Heart left ventricle (tissue), 16 donors: ENCODE measurements around the gene STX2. TPM values are rescaled to one million over a fixed set of nuclear protein-coding genes. Genes with fewer than 3 reads are reported as not detected.

Experiments
- ATAC-seq, 4 donors: fragments of 200-7000 bp; cut with Tn5 transposase; one replicate each; pipeline ENCODE4 v1.9.1; 2020 to 2022; ENCODE audit warnings: moderate library complexity in 4 of 4, mild to moderate bottlenecking in 3 of 4, moderate number of reproducible peaks in 1 of 4
- DNase-seq, 5 donors: peaks; one replicate each; pipeline ENCODE4 v3.0.0-alpha.2; 2020
- H3K27ac ChIP-seq, 12 donors: fragments of 200-600 bp; sonication (generic) in 4 of 12; one replicate each; pipeline versions ENCODE4 v1.5.0 to v1.8.0; 2016 to 2022; ENCODE audit warnings: mild to moderate bottlenecking in 2 of 12
- H3K27me3 ChIP-seq, 9 donors: fragments of 200-600 bp; sonication (generic) in 2 of 9; one replicate each; pipeline versions ENCODE4 v1.5.1 to v1.8.0; 2016 to 2022; ENCODE audit warnings: mild to moderate bottlenecking in 3 of 9
- H3K36me3 ChIP-seq, 9 donors: fragments of 200-600 bp; sonication (generic) in 2 of 9; one replicate each; pipeline versions ENCODE4 v1.5.0 to v1.8.0; 2018 to 2022; ENCODE audit warnings: mild to moderate bottlenecking in 2 of 9
- H3K4me1 ChIP-seq, 12 donors: fragments of 200-600 bp; sonication (generic) in 4 of 12; one replicate each; pipeline versions ENCODE4 v1.5.0 to v1.8.0; 2016 to 2022; ENCODE audit warnings: mild to moderate bottlenecking in 3 of 12
- H3K4me3 ChIP-seq, 12 donors: fragments of 200-600 bp; sonication (generic) in 4 of 12; one replicate each; pipeline versions ENCODE4 v1.5.0 to v1.8.0; 2017 to 2022; ENCODE audit warnings: mild to moderate bottlenecking in 9 of 12, moderate library complexity in 4 of 12
- H3K9me3 ChIP-seq, 12 donors: fragments of 200-600 bp; sonication (generic) in 4 of 12; one replicate each; pipeline versions ENCODE4 v1.5.0 to v1.8.0; 2016 to 2022; ENCODE audit warnings: mild to moderate bottlenecking in 1 of 12
- CTCF ChIP-seq, 12 donors: fragments of 200-600 bp; sonication (generic) in 4 of 12; IDR thresholded peaks; one replicate each; pipeline versions ENCODE4 v1.5.0 to v1.8.0; 2018 to 2022; ENCODE audit warnings: antibody characterized with exemption in 12 of 12, mild to moderate bottlenecking in 5 of 12
- POLR2A ChIP-seq, 2 donors: fragments of 450-650 bp; IDR thresholded peaks; one replicate each; pipeline ENCODE4 v1.6.1; 2017; ENCODE audit warnings: antibody characterized with exemption in 2 of 2, mild to moderate bottlenecking in 2 of 2, moderate library complexity in 2 of 2
- WGBS, 4 donors: extraction: QIAGEN DNeasy Blood & Tissue Kit in 2 of 4; methylation state at CpG; one replicate each; pipeline versions ENCODE4 v1.1.5 to v1.1.7; 2013 to 2018; 5-methylcytosine and 5-hydroxymethylcytosine counted together
- intact Hi-C, 10 donors: fragments of 100-400 bp; cut with DNase I; formaldehyde crosslinking; loops; one replicate each; pipeline versions ENCODE4 v1.11.1 to v1.14.2; 2022
- polyA plus RNA-seq, 2 donors: library from polyadenylated mRNA; stranded (reverse); fragments of 200-250 nt; gene quantifications; one replicate each; pipeline ENCODE4 v1.2.3, GENCODE V29; 2013
- total RNA-seq, 9 donors: library from RNA; depleted of rRNA in 2 of 9; stranded (reverse); fragments of >200 nt in 2 of 9; fragmentation: NEBNext Ultra II Directional in 3 of 9; extraction: Animal tissue kit (Norgen Biotek cat#: 25700) in 3 of 9; gene quantifications; one replicate each; pipeline versions ENCODE4 v1.1.0 to v1.2.4, GENCODE V29; 2016 to 2023
- donor health status: ischemic (EF 13 %, LVEDD 7.1; RV severe dilation, severe dysfunction).
- donor health status: healthy with polysubstance abuse.
- donor health status: DM: no; HTN: yes; CAD: no.
- donor health status: DM: no; HTN: no; CAD: no.
- donor health status: ischemic (EF 25% LVEDD 6.9; RV normal size, moderate dysfunction).
- donor health status: ischemic (EF 25% LVEDD 5.7; RV mildly dilated, moderate dysfunction).
- donor health status: healthy.
- donor health status: DM: yes; HTN: yes; CAD: no.
- donor health status: ischemic (EF 35%, LVEDD 5.7; RV mildly dilated, moderate dysfunction).
- donor health status: nonischemic (EF 11% LVEDD 7.7; RV severe dilation, severe dysfunction).
- donor health status: DM: yes; HTN: yes; CAD: no.
- donor health status: PGD.
- donor health status: ischemic (EF 29% LVEDD 5.4; RV normal size, mild dysfunction).
- donor health status: nonischemic (EF 23%, LVEDD 6.1; RV moderate dilation, normal function).

Gene STX2
- total and polyA plus RNA-seq, 11 donors, result 6.2 to 21.8 (median 11.1) TPM

- TF ChIP-seq POLR2A (IDR thresholded peaks at IDR 0.05) (no peak), CTCF (IDR thresholded peaks at IDR 0.05) (no peak)
- Histone ChIP-seq H3K36me3 (peaks cover 0 to 82% (median 71%) of the 10 kb centered on the region in 9 donors), H3K27me3 (no peaks in the 10 kb centered on the region), H3K27ac (no peak overlapping the region), H3K4me3 (no peak overlapping the region), H3K4me1 (no peaks in the 10 kb centered on the region), H3K9me3 (no peaks in the 10 kb centered on the region)
- no peak for ATAC-seq
- WGBS, 4 donors, result 80 to 98% (median 94%) methylated on average over 6 of the region's 6 CpGs
- DNase-seq, result no peak
- intact Hi-C loops, result loop anchor here in 1 of 10 donors (10.0 kb wide), 1 partner anchor 405 kb away; no protein-coding TSS in a partner anchor
Observed at GRCh38 chr12:130809791-130810190, 29.3 kb downstream of the STX2 start.

GRCh38 chr12:130807309-130807708 lies 31.7 kb downstream of the STX2 start:
- DNase-seq (no peak), ATAC-seq (no peak)
- 94 to 96% (median 94%) methylated on average over 13 to 18 of the region's 18 CpGs for WGBS, 4 donors
- H3K27me3 ChIP-seq, result no peaks in the 10 kb centered on the region
- H3K4me1 ChIP-seq, result no peaks in the 10 kb centered on the region
- H3K36me3 ChIP-seq, result peaks cover 0 to 92% (median 89%) of the 10 kb centered on the region in 9 donors
- H3K9me3 ChIP-seq, result no peaks in the 10 kb centered on the region
- intact Hi-C loops, result no loop called here
- no peak overlapping the region for H3K4me3 ChIP-seq
- no peak for TF ChIP-seq POLR2A (IDR thresholded peaks at IDR 0.05)
- no peak overlapping the region for H3K27ac ChIP-seq

- H3K27me3 ChIP-seq, result no peaks in the 10 kb centered on the region
- TF ChIP-seq CTCF (IDR thresholded peaks at IDR 0.05) (no peak), POLR2A (IDR thresholded peaks at IDR 0.05) (no peak)
- H3K27ac ChIP-seq, result no peak overlapping the region
- DNase-seq, result no peak
- no peaks in the 10 kb centered on the region for H3K4me1 ChIP-seq
- ATAC-seq, result no peak
- intact Hi-C loops, result no loop called here
- no peaks in the 10 kb centered on the region for H3K9me3 ChIP-seq
- WGBS, 4 donors, result 96 to 99% (median 98%) methylated on average over 6 to 7 of the region's 7 CpGs
- peaks cover 0 to 93% (median 89%) of the 10 kb centered on the region in 9 donors for H3K36me3 ChIP-seq
- H3K4me3 ChIP-seq, result no peak overlapping the region
Observed at GRCh38 chr12:130806574-130806973, 32.5 kb downstream of the STX2 start.

GRCh38 chr12:130805635-130806034 lies 33.4 kb downstream of the STX2 start:
- intact Hi-C loops, result no loop called here
- H3K27ac ChIP-seq, result no peak overlapping the region
- ATAC-seq, result no peak
- H3K4me3 ChIP-seq, result no peak overlapping the region
- WGBS, 4 donors, result 87 to 94% (median 91%) methylated on average over 5 of the region's 5 CpGs
- H3K27me3 ChIP-seq, result no peaks in the 10 kb centered on the region
- no peaks in the 10 kb centered on the region for H3K9me3 ChIP-seq
- DNase-seq, result no peak
- TF ChIP-seq POLR2A (IDR thresholded peaks at IDR 0.05), result no peak
- no peak for TF ChIP-seq CTCF (IDR thresholded peaks at IDR 0.05)
- peaks cover 0 to 99% (median 93%) of the 10 kb centered on the region in 9 donors for H3K36me3 ChIP-seq
- H3K4me1 ChIP-seq, result no peaks in the 10 kb centered on the region

GRCh38 chr12:130804216-130804615 lies 34.8 kb downstream of the STX2 start:
- Histone ChIP-seq H3K27me3 (no peaks in the 10 kb centered on the region), H3K4me1 (no peaks in the 10 kb centered on the region), H3K27ac (no peak overlapping the region), H3K4me3 (no peak overlapping the region), H3K9me3 (no peaks in the 10 kb centered on the region), H3K36me3 (peaks cover 0 to 99% (median 93%) of the 10 kb centered on the region in 9 donors)
- ATAC-seq (no peak), DNase-seq (no peak)
- intact Hi-C loops, result no loop called here
- WGBS, 4 donors, result 95 to 96% (median 95%) methylated on average over 14 of the region's 14 CpGs
- TF ChIP-seq POLR2A (IDR thresholded peaks at IDR 0.05) (no peak), CTCF (IDR thresholded peaks at IDR 0.05) (no peak)
